ENCODE data around the gene RELL2.

The RELL2 gene

GRCh38 chr5:141637123-141637766, 448 bp downstream of the RELL2 start:
- TF ChIP-seq CTCF (IDR thresholded peaks at IDR 0.05): no peak

GRCh38 chr5:141637767-141638419, 1.1 kb downstream of the RELL2 start:
- TF ChIP-seq CTCF (IDR thresholded peaks at IDR 0.05): peak; percentile 11; the same call in 1 of the 2 replicates

- TF ChIP-seq CTCF (IDR thresholded peaks at IDR 0.05): no peak
Measured at GRCh38 chr5:141638771-141639170, 2.0 kb downstream of the RELL2 start.

GRCh38 chr5:141639357-141640050, 2.7 kb downstream of the RELL2 start:
- TF ChIP-seq CTCF (IDR thresholded peaks at IDR 0.05): no peak

- no peak for TF ChIP-seq CTCF (IDR thresholded peaks at IDR 0.05)
Measured at GRCh38 chr5:141640051-141640415, 3.2 kb downstream of the RELL2 start.

GRCh38 chr5:141640698-141641097, 3.9 kb downstream of the RELL2 start:
- no peak for TF ChIP-seq CTCF (IDR thresholded peaks at IDR 0.05)

GRCh38 chr5:141641634-141642267, 5.0 kb downstream of the RELL2 start:
- peak; percentile 12; the same call in 1 of the 2 replicates for TF ChIP-seq CTCF (IDR thresholded peaks at IDR 0.05)

Measured in LNCAP (cell line).